ENCODE results near the gene EVI5L.

The EVI5L gene

DNA sequence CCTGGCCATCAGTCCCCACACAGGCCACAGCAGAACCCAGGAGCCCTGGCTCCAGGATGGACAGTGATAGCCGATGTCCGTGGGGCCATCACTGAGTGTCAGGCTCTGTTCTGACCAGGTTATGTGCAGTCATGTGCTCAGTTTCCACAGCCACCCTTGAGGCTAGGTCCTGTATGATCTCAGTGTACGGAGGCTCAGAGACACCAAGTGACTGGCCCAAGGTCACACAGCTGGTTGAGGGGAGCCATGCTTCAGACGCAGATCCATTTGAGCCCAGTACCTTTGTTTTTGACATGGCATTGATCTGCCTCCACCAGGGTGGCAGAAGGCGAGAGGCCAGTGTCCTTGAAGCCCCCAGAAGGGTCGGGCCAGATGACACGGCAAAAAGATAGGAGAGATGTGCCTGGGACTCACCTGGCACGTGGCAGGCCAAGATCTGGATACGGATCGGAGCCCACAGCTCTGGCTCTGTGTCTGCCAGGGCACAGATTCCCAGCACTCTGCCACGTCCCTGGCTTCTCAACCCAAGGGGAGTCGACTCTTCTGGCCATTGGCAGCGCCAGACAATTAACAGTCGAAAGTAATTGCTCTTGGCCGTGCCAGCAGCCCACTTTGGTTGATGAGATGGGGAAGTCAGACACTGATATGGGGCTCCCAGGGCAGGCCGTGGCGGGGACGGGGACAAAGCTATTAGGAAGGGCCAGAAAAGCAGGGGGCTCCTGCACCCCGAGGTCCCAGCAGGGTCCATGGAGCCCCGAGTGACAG lies 15.6 kb downstream of the EVI5L start:
- in situ Hi-C loops (cut with HindIII; ENCODE audit: low sequenced_read_pairs), result no loop called here

DNA sequence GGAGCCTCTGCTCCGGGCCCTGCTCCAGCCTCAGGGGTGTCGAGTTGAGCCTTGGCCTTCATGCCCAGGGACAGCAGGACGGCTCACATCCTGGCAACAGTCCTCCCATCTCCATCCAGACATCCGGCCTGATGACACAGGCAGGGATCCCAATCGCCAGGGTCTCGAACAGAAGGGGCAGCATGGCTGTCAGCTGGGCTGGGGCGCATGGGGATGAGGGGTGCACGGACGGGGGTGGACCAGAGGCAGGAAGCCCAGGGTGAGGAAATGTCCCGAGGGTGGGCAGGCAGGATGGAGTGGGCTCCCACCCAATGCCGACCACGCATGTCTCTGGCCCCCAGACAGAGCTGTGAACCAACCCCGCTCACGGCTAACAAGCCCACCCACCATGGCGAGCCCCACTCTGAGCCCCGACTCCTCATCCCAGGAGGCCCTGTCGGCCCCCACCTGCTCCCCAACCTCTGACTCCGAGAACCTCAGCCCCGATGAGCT lies 16.2 kb downstream of the EVI5L start:
- in situ Hi-C loops (cut with HindIII; ENCODE audit: low sequenced_read_pairs), result no loop called here

DNA sequence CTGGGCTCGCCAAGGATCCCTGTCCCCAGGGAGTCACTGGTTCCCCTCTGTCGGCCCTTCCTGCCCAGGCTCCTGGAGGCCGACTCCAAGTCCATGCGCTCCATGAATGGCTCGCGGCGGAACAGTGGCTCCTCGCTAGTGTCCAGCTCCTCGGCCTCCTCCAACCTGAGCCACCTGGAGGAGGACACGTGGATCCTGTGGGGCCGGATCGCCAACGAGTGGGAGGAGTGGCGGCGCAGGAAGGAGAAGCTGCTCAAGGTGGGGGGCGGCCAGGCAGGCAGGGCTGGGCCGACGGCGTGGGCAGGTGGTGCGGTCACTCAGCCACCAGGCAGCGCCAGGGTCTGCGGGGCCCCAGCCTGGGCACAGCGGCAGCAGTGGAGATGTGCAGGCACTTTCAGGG lies 17.6 kb downstream of the EVI5L start:
- in situ Hi-C loops (cut with HindIII; ENCODE audit: low sequenced_read_pairs), result no loop called here

DNA sequence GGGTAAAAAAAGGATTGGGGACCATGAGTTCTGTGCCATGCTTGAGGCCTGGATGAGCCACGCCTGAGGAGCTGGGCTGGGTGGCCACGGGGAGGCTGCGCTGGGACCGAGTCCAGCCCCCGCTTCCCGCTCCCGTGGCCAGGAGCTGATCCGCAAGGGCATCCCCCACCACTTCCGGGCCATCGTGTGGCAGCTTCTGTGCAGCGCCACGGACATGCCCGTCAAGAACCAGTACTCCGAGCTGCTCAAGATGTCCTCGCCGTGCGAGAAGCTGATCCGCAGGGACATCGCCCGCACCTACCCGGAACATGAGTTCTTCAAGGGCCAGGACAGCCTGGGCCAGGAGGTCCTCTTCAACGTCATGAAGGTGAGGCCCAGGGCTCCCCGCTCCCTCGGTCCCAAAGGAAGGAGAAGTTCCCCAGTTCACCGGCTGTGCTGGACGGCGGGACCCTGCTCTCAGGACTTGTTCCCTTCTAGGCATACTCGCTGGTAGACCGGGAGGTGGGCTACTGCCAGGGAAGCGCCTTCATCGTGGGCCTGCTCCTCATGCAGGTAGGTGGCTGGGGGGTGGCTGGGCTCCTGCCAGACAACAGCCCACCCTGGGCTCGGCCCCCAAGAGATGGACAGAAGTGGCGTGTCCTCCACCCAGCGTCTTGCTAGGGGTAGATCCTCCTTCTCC lies 18.9 kb downstream of the EVI5L start:
- in situ Hi-C loops (cut with HindIII; ENCODE audit: low sequenced_read_pairs), result no loop called here

DNA sequence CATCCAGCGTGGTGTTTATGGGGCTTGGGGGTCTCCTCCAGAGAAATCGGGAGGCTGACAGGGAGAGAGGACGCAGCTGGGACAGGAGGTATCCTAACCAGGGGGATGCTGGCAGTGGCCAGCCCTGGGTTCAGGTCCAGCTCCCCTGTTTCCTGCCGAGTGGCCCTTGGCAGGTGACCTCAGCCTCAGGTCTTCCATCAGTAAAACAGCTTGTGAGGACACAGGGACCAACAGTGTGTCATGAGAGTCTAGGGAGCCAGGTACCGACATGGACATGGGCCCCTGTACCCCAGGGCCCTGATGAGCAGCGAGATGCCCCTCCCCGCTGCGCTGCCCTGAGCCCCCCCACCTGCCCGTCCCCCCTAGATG lies 19.6 kb downstream of the EVI5L start:
- in situ Hi-C loops (cut with HindIII; ENCODE audit: low sequenced_read_pairs), result no loop called here

DNA sequence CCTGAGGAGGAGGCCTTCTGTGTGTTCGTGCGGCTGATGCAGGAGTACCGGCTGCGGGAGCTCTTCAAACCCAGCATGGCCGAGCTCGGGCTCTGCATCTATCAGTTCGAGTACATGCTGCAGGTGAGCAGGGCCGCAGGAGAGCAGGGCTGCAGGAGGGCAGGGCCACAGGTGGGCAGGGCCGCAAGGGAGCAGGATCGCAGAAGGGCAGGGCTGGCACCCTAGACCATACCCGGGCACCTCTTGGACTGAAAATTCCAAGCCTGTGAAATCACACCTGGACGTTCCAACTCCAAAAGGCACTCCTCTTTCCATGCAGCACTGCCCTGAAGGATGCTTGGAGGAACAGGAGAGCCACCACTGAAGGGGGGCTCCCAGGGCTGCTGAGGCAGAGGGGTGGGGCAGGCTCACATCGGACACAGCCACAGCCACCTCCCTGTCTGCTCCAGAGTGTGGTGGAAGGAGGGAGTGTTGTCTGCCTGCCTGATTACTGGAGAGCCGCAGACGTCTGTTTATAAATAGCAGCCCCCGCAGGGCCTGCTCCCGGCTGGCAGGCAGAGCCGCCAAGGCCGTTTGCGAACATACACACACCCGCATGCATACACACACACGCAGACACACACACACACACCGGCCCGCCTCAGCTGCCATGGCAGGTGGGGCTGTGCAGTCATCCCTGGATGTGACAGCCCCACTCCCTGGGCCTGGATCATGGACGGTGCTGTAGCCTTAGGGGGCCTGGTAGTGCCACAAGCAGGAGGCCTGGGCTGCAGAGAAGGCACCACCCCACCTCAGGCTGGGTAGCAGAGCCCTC lies 20.2 kb downstream of the EVI5L start:
- in situ Hi-C loops (cut with HindIII; ENCODE audit: low sequenced_read_pairs), result loop anchor here (25.0 kb wide), 1 partner anchor 138 kb away; the partner anchor contains the start of gene FCER2

DNA sequence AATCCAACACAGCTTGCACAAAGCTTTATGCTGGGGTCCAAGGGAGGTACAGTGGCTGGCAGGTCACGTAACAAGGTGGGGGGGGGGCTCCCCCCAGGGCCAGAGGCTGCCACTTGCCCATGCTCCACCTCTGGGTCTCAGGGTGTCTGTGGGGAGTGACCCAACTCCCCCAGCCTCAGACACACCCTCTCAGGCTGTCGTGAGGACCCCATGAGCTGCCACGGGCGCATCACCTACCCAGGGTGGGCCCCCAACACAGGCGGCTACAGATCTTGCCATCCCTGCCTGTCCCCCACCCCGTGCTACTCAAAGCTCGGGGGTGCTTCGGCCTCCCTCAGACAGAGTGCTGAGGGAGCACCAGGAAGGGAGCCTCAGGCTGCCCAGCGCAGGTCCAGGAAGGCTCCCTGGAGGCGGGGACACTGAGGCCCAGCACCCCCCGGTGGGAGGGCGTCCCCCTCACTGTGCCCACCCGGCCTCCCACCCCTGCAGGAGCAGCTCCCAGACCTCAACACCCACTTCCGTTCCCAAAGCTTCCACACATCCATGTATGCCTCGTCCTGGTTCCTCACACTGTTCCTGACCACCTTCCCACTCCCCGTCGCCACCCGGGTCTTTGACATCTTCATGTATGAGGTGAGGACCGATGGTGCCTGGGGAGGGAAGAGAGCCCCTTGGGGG lies 21.1 kb downstream of the EVI5L start:
- in situ Hi-C loops (cut with HindIII; ENCODE audit: low sequenced_read_pairs), result loop anchor here (25.0 kb wide), 1 partner anchor 139 kb away; the partner anchor contains the start of gene FCER2

DNA sequence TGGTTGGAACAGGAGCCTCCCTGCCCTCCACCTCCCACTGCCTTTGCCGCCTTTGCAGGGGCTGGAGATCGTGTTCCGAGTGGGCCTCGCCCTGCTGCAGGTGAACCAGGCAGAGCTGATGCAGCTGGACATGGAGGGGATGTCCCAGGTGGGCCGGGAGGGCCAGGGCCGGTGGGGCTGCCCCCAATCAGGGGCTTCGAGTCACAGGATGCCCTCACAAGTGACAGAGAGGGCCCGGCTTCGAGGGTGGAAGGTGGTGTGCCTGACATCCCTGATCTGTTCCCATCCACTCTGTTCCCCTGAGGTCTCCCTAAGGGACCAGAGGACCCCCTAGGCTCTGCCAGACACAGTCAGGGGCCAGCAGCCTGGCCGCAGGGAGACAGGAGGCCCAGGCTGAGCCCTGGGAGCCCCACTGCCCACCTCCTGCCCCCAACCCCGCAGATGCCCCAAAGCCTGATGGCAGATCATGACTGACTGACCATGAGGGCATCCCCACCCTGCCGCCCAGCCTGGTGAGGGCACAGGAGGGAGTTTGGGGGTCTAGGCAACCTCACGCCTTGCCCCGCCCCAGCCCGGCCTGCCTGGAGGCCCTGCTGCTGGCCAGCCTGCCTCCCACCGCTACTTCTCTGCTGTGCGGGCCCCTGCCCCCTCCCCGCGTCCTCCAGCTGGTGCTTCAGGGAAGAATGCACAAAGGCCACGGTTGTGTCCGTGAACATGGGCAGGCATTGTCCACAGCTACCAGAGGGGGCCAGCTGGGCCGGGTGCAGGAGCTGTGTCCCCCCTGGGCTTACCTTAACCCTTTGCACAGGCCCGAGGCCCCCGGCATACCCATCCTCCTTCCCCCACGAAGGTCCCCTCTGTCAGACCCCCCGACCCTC lies 21.8 kb downstream of the EVI5L start:
- in situ Hi-C loops (cut with HindIII; ENCODE audit: low sequenced_read_pairs), result loop anchor here (25.0 kb wide), 1 partner anchor 140 kb away; the partner anchor contains the start of gene FCER2

DNA sequence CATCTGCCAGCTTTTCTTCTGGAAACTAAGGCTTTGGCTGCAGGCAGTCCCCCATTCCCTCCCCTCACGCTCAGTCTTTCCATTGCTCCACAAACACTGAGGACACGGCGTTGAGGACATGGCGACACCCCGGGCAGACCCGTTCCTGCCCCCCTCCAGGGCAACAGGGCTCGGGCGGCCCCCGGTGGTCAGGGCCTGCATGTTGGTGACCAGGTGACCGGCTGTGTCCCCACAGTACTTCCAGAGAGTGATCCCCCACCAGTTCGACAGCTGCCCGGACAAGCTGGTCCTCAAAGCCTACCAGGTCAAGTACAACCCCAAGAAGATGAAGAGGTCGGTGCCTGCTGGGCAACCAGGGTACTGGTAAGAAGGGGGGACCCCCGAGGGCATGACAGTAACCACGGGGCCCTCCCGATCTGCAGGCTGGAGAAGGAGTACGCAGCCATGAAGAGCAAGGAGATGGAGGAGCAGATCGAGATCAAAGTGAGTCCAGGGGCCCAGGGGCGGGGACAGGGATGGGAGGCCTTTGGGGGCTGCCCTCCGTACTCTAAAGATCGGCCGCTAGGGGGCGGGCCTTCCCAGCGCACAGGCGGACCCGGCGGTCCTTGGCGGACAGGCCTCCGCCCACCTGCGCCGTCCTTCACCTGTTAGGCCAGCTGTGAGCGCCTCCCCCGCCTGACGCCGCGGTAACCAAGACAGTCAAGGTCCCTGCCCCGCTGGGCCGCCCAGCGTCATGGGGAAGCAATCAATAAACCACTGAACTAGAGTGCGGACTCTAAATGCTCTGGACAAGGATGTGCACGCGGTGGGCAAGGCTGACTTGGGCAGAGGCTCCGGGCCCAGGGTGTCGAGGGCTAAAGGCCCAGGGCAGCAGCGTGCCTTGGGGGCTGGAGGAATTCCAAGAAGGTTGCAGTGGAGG lies 23.1 kb downstream of the EVI5L start:
- in situ Hi-C loops (cut with HindIII; ENCODE audit: low sequenced_read_pairs), result loop anchor here (25.0 kb wide), 1 partner anchor 141 kb away; the partner anchor contains the start of gene FCER2

DNA sequence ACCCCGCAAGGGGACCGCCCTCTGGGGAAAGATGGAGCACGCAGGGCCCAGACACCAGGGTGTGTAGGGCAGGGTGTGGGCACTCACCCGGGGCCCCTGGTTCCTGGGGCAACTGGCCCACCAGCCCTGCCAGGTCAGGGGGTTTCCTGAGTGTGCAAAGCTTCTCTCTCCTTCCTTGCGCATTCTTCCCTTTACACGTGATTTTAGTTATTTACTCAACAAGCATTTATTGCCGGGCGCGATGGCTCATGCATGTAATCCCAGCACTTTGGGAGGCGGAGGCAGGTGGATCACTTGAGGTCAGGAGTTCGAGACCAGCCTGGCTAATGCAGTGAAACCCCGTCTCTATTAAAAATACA lies 23.7 kb downstream of the EVI5L start:
- in situ Hi-C loops (cut with HindIII; ENCODE audit: low sequenced_read_pairs), result loop anchor here (25.0 kb wide), 1 partner anchor 141 kb away; the partner anchor contains the start of gene FCER2

DNA sequence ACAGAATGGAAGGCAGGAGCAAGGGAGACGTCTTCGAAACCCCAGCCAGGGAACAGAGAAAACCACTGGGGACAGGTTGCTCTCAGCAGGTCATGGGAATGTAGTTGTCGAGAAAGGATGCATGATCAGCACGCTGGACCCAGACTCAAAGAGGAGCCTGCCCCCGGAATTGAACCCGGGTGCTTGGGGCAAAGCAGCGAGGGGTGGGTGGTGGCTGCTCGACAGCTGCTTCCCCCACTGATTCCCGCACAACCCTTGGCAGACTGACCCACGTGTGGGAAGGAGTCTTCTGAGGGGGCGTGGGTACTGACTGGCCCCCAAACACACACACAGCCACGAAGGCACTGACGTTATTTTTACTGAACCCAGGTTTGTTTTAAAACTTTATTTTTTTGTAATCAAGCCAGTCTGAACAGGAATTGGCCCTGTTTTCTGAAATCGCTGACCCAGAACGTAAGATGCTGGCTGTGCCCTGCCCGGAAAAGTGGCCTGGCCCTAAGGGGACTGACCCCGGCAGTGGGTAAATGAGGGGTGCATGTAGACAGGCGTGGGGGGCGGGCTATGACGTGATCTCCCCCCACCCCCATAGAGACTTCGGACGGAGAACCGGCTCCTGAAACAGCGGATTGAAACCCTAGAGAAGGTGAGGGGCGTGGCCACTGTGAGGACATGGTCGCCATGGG lies 25.5 kb downstream of the EVI5L start:
- in situ Hi-C loops (cut with HindIII; ENCODE audit: low sequenced_read_pairs), result loop anchor here (25.0 kb wide), 1 partner anchor 143 kb away; the partner anchor contains the start of gene FCER2

DNA sequence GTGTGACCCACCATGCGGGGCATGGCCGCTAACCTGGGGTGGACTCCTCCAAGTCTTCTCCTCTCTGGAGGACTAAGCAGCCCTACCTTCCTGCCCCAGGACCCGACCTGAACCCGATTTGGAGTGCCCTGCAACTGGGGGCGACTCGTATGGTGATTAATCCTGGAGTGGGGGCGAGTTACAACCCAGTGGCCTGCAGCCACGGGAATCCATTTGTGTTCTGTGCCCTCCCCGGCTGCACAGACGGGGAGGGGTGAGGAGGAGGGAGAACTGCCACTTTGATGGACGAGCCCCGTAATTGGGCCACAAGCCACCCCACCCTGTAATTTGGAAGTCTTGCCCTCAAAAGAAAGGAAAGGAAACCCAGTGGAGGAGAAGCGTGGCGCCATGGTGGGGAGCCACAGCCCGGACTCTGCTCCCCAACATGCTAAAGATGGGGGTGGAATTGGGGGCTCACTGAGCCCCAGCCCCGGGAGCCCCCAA lies 26.1 kb downstream of the EVI5L start:
- in situ Hi-C loops (cut with HindIII; ENCODE audit: low sequenced_read_pairs), result loop anchor here (25.0 kb wide), 1 partner anchor 144 kb away; the partner anchor contains the start of gene FCER2

DNA sequence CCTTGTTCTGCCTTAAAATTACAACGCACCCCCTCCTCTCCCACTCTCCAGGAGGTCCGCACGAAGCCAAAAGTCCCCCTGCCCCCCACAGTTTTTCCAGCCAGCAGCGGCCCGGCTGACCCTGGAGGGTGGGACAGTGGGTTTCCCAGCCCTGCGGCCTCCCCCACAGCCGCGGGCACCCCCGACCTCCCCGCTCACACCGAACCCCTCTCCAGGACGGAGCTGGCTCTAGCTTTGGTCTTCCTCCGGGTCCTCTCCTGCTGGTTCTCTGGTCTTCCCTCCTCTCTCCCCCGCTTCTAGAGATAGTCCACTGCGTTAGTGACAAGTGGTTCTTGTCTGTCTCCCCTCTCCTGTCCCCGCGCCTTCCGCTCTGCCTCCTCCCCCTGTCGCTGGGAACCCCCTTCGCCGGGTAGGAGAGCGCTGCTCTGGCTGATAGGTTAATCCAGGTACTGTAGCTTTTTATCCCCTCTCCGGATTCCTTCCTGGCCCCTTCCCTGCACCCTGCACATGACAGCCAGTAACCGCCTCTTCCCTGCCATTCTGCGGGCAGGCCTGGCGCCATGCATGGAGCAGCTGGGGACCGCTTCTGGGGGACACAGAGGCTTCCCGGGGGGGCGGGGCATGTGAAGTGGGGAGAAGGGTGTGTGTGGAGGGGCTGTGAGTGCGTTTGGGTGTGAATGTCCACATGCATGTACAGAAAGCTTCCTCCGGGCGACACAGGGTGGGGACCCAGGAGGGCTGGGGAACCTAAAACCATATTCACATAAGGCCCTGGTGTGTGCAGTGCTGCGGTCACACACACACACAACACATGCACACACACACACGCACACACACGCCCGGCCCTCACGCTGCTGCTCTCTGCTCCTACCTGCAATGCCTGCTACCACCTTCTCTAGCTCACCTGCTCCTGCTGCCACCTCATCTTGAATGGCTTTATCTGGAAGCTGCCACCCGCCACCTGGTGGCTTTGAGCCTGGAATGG lies 27.0 kb downstream of the EVI5L start:
- in situ Hi-C loops (cut with HindIII; ENCODE audit: low sequenced_read_pairs), result loop anchor here (25.0 kb wide), 1 partner anchor 145 kb away; the partner anchor contains the start of gene FCER2

DNA sequence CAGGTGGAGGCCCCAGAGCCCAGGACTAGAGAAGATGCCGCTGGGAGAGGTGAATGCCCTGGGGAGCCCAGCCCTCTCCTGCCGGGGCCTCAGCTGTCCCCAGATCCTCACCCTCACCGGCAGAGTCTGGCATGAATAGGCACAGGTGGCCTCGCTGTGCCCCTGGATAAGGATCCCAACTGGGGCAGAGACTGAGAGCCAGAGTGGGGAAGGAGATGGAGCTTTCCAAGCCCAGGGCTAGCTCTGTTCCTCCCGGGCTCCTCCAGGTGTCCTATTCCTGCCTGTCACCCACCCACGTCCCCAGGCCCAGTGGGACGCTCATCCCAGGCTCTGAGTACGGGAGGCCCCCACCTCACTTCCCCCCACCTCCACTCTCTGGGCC lies 27.7 kb downstream of the EVI5L start:
- in situ Hi-C loops (cut with HindIII; ENCODE audit: low sequenced_read_pairs), result loop anchor here (25.0 kb wide), 1 partner anchor 145 kb away; the partner anchor contains the start of gene FCER2

DNA sequence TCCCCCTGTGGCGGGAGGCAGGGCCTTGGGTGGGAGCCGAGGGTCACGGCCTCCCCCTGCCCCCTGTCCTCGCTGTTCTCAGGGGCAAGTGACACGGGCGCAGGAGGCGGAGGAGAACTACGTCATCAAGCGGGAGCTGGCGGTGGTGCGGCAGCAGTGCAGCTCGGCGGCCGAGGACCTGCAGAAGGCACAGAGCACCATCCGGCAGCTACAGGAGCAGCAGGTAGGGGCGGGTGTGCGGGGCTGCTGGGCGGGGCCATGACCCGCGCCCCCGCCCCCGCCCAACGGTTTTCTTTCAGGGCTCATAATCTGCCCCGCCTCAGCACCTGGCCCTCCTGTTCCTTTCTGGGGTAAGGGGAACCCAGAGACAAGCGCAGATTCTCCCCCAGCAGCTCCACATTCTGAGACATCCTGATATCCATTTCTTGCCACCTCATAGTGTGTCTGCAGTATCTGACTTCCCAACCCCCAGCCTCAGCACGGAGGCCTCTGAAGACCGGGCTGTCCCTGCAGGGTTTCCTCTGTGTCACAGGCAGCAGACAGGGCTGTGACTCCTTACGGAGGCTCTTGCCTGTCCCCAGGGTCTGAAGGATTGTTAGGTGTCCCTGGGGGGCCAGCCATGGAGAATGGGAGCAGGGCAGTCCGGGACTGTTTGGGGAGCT lies 28.2 kb downstream of the EVI5L start:
- in situ Hi-C loops (cut with HindIII; ENCODE audit: low sequenced_read_pairs), result loop anchor here (25.0 kb wide), 1 partner anchor 146 kb away; the partner anchor contains the start of gene FCER2

DNA sequence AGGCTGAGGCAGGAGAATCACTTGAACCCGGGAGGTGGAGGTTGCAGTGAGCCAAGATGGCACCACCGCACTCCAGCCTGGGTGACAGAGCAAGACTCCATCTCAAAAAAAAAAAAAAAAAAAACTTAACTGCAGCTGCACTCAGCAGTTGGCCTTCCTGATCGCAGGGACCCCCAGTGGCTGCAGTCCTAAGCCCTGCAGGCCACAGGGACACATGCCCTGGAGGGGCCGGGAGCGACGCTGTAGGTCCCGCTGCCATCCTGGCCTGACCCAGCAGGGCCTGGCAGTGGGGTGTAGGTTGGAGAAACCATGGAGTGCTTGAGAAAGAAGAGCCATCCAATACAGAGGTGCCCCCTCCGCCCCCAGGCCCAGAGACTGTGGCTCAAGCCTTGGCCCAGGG lies 29.1 kb downstream of the EVI5L start:
- in situ Hi-C loops (cut with HindIII; ENCODE audit: low sequenced_read_pairs), result loop anchor here (25.0 kb wide), 1 partner anchor 147 kb away; the partner anchor contains the start of gene FCER2

All from DLD1 (cell line).